HG02884 (cell line): ENCODE data around the gene MAP3K1.

Experiments
- ATAC-seq: cut with Tn5 transposase; IDR thresholded peaks from one replicate; pipeline ENCODE4 v1.9.1; 2021; ENCODE audit warnings: mild to moderate bottlenecking, moderate library complexity; ENCODE audit not compliant: unreplicated experiment

The MAP3K1 gene

GRCh38 chr5:56845277-56845676 is 29.9 kb downstream of the MAP3K1 start:
- no peak for ATAC-seq

GRCh38 chr5:56845904-56846480 is 30.6 kb downstream of the MAP3K1 start:
- no peak for ATAC-seq

- ATAC-seq, result no peak
These were observed 32.9 kb downstream of the MAP3K1 start for GRCh38 chr5:56848206-56848605.

- ATAC-seq, result no peak
These were observed 34.3 kb downstream of the MAP3K1 start for GRCh38 chr5:56849671-56850070.

- ATAC-seq, result no peak
These were observed 35.1 kb downstream of the MAP3K1 start for GRCh38 chr5:56850423-56850822.

- ATAC-seq, result no peak
These were observed 36.1 kb downstream of the MAP3K1 start for GRCh38 chr5:56851258-56851941.

GRCh38 chr5:56852228-56853000 is 37.1 kb downstream of the MAP3K1 start:
- ATAC-seq, result no peak

GRCh38 chr5:56853698-56854097 is 38.3 kb downstream of the MAP3K1 start:
- no peak for ATAC-seq

- ATAC-seq, result no peak
These were observed 39.6 kb downstream of the MAP3K1 start for GRCh38 chr5:56854920-56855319.

- no peak for ATAC-seq
These were observed 41.3 kb downstream of the MAP3K1 start for GRCh38 chr5:56856541-56857178.

GRCh38 chr5:56858777-56859442 is 43.6 kb downstream of the MAP3K1 start:
- ATAC-seq, result no peak

GRCh38 chr5:56861893-56862485 is 46.6 kb downstream of the MAP3K1 start:
- ATAC-seq, result no peak

GRCh38 chr5:56862909-56863308 is 47.6 kb downstream of the MAP3K1 start:
- no peak for ATAC-seq

- no peak for ATAC-seq
These were observed 56.4 kb downstream of the MAP3K1 start for GRCh38 chr5:56871777-56872176.

- ATAC-seq, result no peak
These were observed 57.7 kb downstream of the MAP3K1 start for GRCh38 chr5:56873056-56873455.

- ATAC-seq, result no peak
These were observed 61.0 kb downstream of the MAP3K1 start for GRCh38 chr5:56876327-56876726.

- ATAC-seq, result no peak
These were observed 66.2 kb downstream of the MAP3K1 start for GRCh38 chr5:56881571-56881970.

- ATAC-seq, result no peak
These were observed 78.1 kb downstream of the MAP3K1 start for GRCh38 chr5:56893251-56893951.

GRCh38 chr5:56896763-56897162 is 81.4 kb downstream of the MAP3K1 start:
- ATAC-seq, result no peak

- no peak for ATAC-seq
These were observed 82.9 kb downstream of the MAP3K1 start for GRCh38 chr5:56898213-56898612.
